ENCODE data around the gene DCP1B. TPM values are rescaled to one million over a fixed set of nuclear protein-coding genes. Genes with fewer than 3 reads are reported as not detected.

Gene DCP1B
- total RNA-seq, 2 donors from 2014 or later = 9.7 to 10.5 TPM

GRCh38 chr12:1924996-1925683, 79.1 kb downstream of the DCP1B start:
- DNase-seq (no peak), ATAC-seq (no peak)
- Mint-ChIP-seq H3K36me3 (ENCODE audit: low read depth) (peaks cover 2% of the 10 kb centered on the region), H3K27ac (peak overlapping the region; percentile 66), H3K4me3 (peak overlapping the region; percentile 55), H3K4me1 (peaks cover 19% of the 10 kb centered on the region), H3K27me3 (peaks cover 23% of the 10 kb centered on the region)
- no peaks in the 10 kb centered on the region for H3K9me3 ChIP-seq (ENCODE audit: control insufficient read depth, low read length, poor library complexity, severe bottlenecking)

GRCh38 chr12:1922985-1923384, 81.3 kb downstream of the DCP1B start:
- peaks cover 23% of the 10 kb centered on the region for H3K27me3 Mint-ChIP-seq
- H3K27ac Mint-ChIP-seq = peak overlapping the region; percentile 34
- H3K4me1 Mint-ChIP-seq = peaks cover 14% of the 10 kb centered on the region
- ATAC-seq = no peak
- no peak for DNase-seq
- H3K36me3 Mint-ChIP-seq (ENCODE audit: low read depth) = peaks cover 2% of the 10 kb centered on the region
- peak overlapping the region; percentile 41 for H3K4me3 Mint-ChIP-seq
- H3K9me3 ChIP-seq (ENCODE audit: control insufficient read depth, low read length, poor library complexity, severe bottlenecking) = no peaks in the 10 kb centered on the region

GRCh38 chr12:1922075-1922709, 82.1 kb downstream of the DCP1B start:
- H3K27ac Mint-ChIP-seq = no peak overlapping the region
- H3K27me3 Mint-ChIP-seq = peaks cover 23% of the 10 kb centered on the region
- DNase-seq (peak in 1 of 3 donors; percentile 6), ATAC-seq (no peak)
- H3K36me3 Mint-ChIP-seq (ENCODE audit: low read depth) = peaks cover 2% of the 10 kb centered on the region
- peaks cover 14% of the 10 kb centered on the region for H3K4me1 Mint-ChIP-seq
- no peaks in the 10 kb centered on the region for H3K9me3 ChIP-seq (ENCODE audit: control insufficient read depth, low read length, poor library complexity, severe bottlenecking)
- H3K4me3 Mint-ChIP-seq = no peak overlapping the region

GRCh38 chr12:1920971-1921370, 83.3 kb downstream of the DCP1B start:
- Mint-ChIP-seq H3K4me3 (peak overlapping the region; percentile 32), H3K27me3 (peaks cover 23% of the 10 kb centered on the region), H3K4me1 (peaks cover 21% of the 10 kb centered on the region), H3K27ac (no peak overlapping the region), H3K36me3 (ENCODE audit: low read depth) (peaks cover 2% of the 10 kb centered on the region)
- peak in 1 of 3 donors; percentile 2 for DNase-seq
- no peaks in the 10 kb centered on the region for H3K9me3 ChIP-seq (ENCODE audit: control insufficient read depth, low read length, poor library complexity, severe bottlenecking)
- no peak for ATAC-seq

- ATAC-seq (no peak), DNase-seq (no peak)
- no peak overlapping the region for H3K27ac Mint-ChIP-seq
- peaks cover 2% of the 10 kb centered on the region for H3K36me3 Mint-ChIP-seq (ENCODE audit: low read depth)
- peaks cover 25% of the 10 kb centered on the region for H3K4me1 Mint-ChIP-seq
- no peaks in the 10 kb centered on the region for H3K9me3 ChIP-seq (ENCODE audit: control insufficient read depth, low read length, poor library complexity, severe bottlenecking)
- H3K4me3 Mint-ChIP-seq = no peak overlapping the region
- H3K27me3 Mint-ChIP-seq = peaks cover 23% of the 10 kb centered on the region
These were observed 83.8 kb downstream of the DCP1B start for GRCh38 chr12:1920436-1920835.

- Mint-ChIP-seq H3K36me3 (ENCODE audit: low read depth) (peaks cover 2% of the 10 kb centered on the region), H3K27me3 (peaks cover 28% of the 10 kb centered on the region), H3K4me3 (no peak overlapping the region), H3K4me1 (peaks cover 23% of the 10 kb centered on the region), H3K27ac (no peak overlapping the region)
- ATAC-seq = no peak
- no peaks in the 10 kb centered on the region for H3K9me3 ChIP-seq (ENCODE audit: control insufficient read depth, low read length, poor library complexity, severe bottlenecking)
- DNase-seq = no peak
These were observed 84.5 kb downstream of the DCP1B start for GRCh38 chr12:1919763-1920162.

- no peak overlapping the region for H3K27ac Mint-ChIP-seq
- ATAC-seq = no peak
- peaks cover 30% of the 10 kb centered on the region for H3K27me3 Mint-ChIP-seq
- H3K4me1 Mint-ChIP-seq = peaks cover 20% of the 10 kb centered on the region
- no peak overlapping the region for H3K4me3 Mint-ChIP-seq
- H3K36me3 Mint-ChIP-seq (ENCODE audit: low read depth) = peaks cover 2% of the 10 kb centered on the region
- DNase-seq = no peak
- no peaks in the 10 kb centered on the region for H3K9me3 ChIP-seq (ENCODE audit: control insufficient read depth, low read length, poor library complexity, severe bottlenecking)
These were observed 85.0 kb downstream of the DCP1B start for GRCh38 chr12:1919284-1919683.

GRCh38 chr12:1918884-1919236, 85.4 kb downstream of the DCP1B start:
- H3K27me3 Mint-ChIP-seq = peaks cover 30% of the 10 kb centered on the region
- peaks cover 2% of the 10 kb centered on the region for H3K36me3 Mint-ChIP-seq (ENCODE audit: low read depth)
- DNase-seq (no peak), ATAC-seq (no peak)
- H3K4me1 Mint-ChIP-seq = peaks cover 20% of the 10 kb centered on the region
- H3K27ac Mint-ChIP-seq = no peak overlapping the region
- no peaks in the 10 kb centered on the region for H3K9me3 ChIP-seq (ENCODE audit: control insufficient read depth, low read length, poor library complexity, severe bottlenecking)
- H3K4me3 Mint-ChIP-seq = no peak overlapping the region

- H3K36me3 Mint-ChIP-seq (ENCODE audit: low read depth) = no peaks in the 10 kb centered on the region
- ATAC-seq (no peak), DNase-seq (peak in 1 of 3 donors; percentile 8)
- H3K27me3 Mint-ChIP-seq = peaks cover 25% of the 10 kb centered on the region
- H3K4me1 Mint-ChIP-seq = peaks cover 17% of the 10 kb centered on the region
- no peaks in the 10 kb centered on the region for H3K9me3 ChIP-seq (ENCODE audit: control insufficient read depth, low read length, poor library complexity, severe bottlenecking)
- peak within 1 kb of the TSS; percentile 65 for H3K27ac Mint-ChIP-seq
- peak within 1 kb of the TSS; percentile 68 for H3K4me3 Mint-ChIP-seq
These were observed 86.0 kb downstream of the DCP1B start, which contains the start of gene CACNA2D4 for GRCh38 chr12:1918081-1918883. TSS of gene CACNA2D4 (minus strand) at chr12:1918652. CDS start at chr12:1918473, 179 bp downstream.

- peak overlapping the region; percentile 65 for H3K27ac Mint-ChIP-seq
- DNase-seq (peak in 1 of 3 donors; percentile 4), ATAC-seq (no peak)
These were observed 86.8 kb downstream of the DCP1B start for GRCh38 chr12:1917172-1918070.

GRCh38 chr12:1916371-1917171, 87.7 kb downstream of the DCP1B start:
- Mint-ChIP-seq H3K36me3 (ENCODE audit: low read depth) (no peaks in the 10 kb centered on the region), H3K27me3 (peaks cover 21% of the 10 kb centered on the region), H3K27ac (peak overlapping the region; percentile 68), H3K4me3 (no peak overlapping the region), H3K4me1 (peaks cover 17% of the 10 kb centered on the region)
- no peaks in the 10 kb centered on the region for H3K9me3 ChIP-seq (ENCODE audit: control insufficient read depth, low read length, poor library complexity, severe bottlenecking)
- ATAC-seq (no peak), DNase-seq (peak in 1 of 3 donors; percentile 10)

More at GRCh38 chr12:1917172-1918070, 86.8 kb downstream of the DCP1B start:
- H3K4me3 Mint-ChIP-seq = peak overlapping the region; percentile 68
- no peaks in the 10 kb centered on the region for H3K36me3 Mint-ChIP-seq (ENCODE audit: low read depth)
- H3K27me3 Mint-ChIP-seq = peaks cover 21% of the 10 kb centered on the region
- H3K4me1 Mint-ChIP-seq = peaks cover 17% of the 10 kb centered on the region
- H3K9me3 ChIP-seq (ENCODE audit: control insufficient read depth, low read length, poor library complexity, severe bottlenecking) = no peaks in the 10 kb centered on the region
